Activated CD4-positive, alpha-beta T cell treated with anti-CD3 and anti-CD28 coated beads for 4 hours (primary cell): ENCODE results near the gene TMCO6.

Experiments used
- DNase-seq, 2 donors: peaks; one replicate each; pipeline ENCODE4 v3.0.0-alpha.2; 2020

TMCO6 gene

GRCh38 chr5:140674211-140674610 is 35.0 kb downstream of the TMCO6 start:
- DNase-seq, result no peak

GRCh38 chr5:140674629-140675028 is 35.4 kb downstream of the TMCO6 start:
- no peak for DNase-seq

GRCh38 chr5:140677947-140678346 is 38.7 kb downstream of the TMCO6 start:
- no peak for DNase-seq

- no peak for DNase-seq
Measured at GRCh38 chr5:140678993-140679392, 39.7 kb downstream of the TMCO6 start.

GRCh38 chr5:140690376-140690932 is 51.2 kb downstream of the TMCO6 start:
- no peak for DNase-seq

GRCh38 chr5:140690941-140691924 is 52.0 kb downstream of the TMCO6 start, which contains the start of the genes HARS1 and HARS2:
Gene HARS1, minus strand, starts transcription at chr5:140691370. Its CDS starts 66 bp downstream, at chr5:140691304.
Gene HARS2, plus strand, starts transcription at chr5:140691455. Its CDS starts 194 bp downstream, at chr5:140691649.
- DNase-seq, result peak; percentile 75 to 78

GRCh38 chr5:140694276-140694675 is 55.0 kb downstream of the TMCO6 start:
- no peak for DNase-seq
